ENCODE data around the gene UCK1.

DNA sequence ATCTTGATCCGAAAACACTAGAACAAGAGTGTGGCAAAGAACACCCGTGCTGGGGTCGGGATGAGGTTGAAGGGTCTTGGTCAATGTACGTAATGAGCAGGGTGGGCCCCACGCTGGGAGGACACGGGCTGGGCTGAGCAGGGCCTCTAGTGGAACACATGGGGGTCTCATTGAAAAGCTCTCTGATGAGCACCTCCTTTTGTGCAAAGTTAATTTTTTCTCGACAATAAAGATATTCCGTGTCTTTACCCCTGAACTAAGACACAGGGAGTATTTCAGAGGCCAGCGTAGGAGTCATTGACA is 8.0 kb downstream of the UCK1 start:
- TF ChIP-seq, protein P1, sequence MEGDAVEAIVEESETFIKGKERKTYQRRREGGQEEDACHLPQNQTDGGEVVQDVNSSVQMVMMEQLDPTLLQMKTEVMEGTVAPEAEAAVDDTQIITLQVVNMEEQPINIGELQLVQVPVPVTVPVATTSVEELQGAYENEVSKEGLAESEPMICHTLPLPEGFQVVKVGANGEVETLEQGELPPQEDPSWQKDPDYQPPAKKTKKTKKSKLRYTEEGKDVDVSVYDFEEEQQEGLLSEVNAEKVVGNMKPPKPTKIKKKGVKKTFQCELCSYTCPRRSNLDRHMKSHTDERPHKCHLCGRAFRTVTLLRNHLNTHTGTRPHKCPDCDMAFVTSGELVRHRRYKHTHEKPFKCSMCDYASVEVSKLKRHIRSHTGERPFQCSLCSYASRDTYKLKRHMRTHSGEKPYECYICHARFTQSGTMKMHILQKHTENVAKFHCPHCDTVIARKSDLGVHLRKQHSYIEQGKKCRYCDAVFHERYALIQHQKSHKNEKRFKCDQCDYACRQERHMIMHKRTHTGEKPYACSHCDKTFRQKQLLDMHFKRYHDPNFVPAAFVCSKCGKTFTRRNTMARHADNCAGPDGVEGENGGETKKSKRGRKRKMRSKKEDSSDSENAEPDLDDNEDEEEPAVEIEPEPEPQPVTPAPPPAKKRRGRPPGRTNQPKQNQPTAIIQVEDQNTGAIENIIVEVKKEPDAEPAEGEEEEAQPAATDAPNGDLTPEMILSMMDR (conservative IDR thresholded peaks at IDR 0.05; ENCODE audit: low read length) = no peak
- no peak for TF ChIP-seq EZH2phosphoT487 (IDR thresholded peaks at IDR 0.05; ENCODE audit: borderline replicate concordance)
